NCI-H2107 (cell line): Measurements from ENCODE around the gene SPATA6L.

Experiments
- DNase-seq: peaks from one replicate; lab custom pipeline; 2025; lab: John Stamatoyannopoulos, UW

The SPATA6L gene

GRCh38 chr9:4549751-4550295 lies 116.5 kb downstream of the SPATA6L start:
- no peak for DNase-seq

DNA sequence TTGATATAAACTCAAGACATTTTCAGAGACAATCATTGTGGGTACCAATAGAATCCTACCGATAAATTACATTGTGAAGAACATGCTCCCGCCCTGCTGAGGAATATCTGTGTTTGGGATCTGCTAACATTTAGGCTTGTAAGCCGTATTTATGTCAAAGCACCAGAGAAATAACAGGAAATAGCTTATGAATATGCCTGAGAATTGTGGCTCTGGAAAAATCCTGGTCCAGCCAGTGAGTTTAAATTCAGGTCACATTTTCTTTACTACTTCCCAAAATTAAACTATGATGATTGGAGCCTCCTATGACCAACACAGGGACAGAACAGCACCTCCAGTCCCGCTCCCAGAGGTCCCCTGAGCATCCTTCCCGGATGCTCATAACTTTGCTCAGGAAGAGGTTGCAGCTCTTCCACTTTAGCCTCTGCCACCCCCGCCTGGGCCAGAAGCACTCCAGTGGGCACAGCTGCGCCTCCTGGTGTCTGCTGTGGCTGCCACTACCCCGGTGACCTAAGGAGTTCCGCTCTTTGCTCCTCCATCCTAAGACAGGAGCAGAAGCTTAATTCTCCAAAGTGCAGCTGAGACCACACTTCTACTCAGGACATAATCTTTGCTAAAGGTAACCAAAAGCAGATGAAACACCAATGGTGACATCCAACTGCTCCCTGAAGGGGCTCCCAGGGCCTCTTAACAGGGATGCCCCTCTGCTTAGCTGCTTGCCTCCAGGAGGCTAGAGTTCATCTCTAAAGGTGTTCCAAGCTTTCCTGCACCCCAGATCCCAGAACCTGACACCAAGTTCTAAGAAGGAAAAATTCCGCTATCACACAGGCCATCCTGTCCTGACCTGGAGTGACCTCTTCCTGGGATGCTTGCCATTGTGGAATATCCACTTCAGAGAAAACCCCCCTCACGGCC lies 117.2 kb downstream of the SPATA6L start:
- no peak for DNase-seq
